ENCODE data around the gene PCDH11Y.
"Not testable (repeated sequence)": the region's sequence is repeated elsewhere in the genome, so short reads cannot be mapped to it uniquely, and the experiment has no call there.

DNA sequence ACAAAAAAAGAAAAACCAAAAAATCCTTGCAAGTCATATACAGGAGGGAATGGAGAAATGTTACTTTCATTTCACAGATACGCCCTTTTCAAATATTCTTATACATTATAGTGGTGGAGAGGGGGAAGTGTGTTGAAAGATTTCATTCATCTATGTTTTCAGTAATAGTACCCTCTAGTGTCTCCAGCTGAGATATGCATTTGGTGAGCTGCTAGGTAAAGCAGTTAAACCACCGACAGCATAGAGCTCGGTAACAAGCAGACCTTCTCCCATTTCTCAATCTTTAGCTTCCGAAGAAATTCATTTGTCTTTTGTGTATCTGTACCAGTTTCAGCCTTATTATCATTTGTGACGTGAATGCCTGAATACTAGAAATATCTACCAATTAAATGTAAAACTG is 5.2 kb upstream of the PCDH11Y start:
- not testable (repeated sequence) for TF ChIP-seq YY1 (IDR thresholded peaks at IDR 0.05; ENCODE audit: insufficient read depth, insufficient read length); SUZ12 (IDR thresholded peaks at IDR 0.05; ENCODE audit: extremely low read depth, insufficient read depth, insufficient read length)

Measured in NT2/D1 (cell line).